AG09309 (cell line): ENCODE data around the gene OSBPL3.

Experiments
- DNase-seq: peaks from one replicate; pipeline ENCODE4 v3.0.0-alpha.2; 2010; ENCODE audit warnings: low read depth
- H3K4me3 ChIP-seq: 2 replicates; pipeline ENCODE4 v1.5.1; 2011; ENCODE audit warnings: mild to moderate bottlenecking, low read depth, low read length, moderate library complexity; ENCODE audit not compliant: control insufficient read depth
- CTCF ChIP-seq: IDR thresholded peaks from 2 replicates; pipeline ENCODE4 v1.5.1; 2011; ENCODE audit warnings: mild to moderate bottlenecking, low read depth, low read length, inconsistent platforms; ENCODE audit not compliant: insufficient read depth, control insufficient read depth; ENCODE audit errors: missing control alignments

The OSBPL3 gene

GRCh38 chr7:24842449-24843241, 137.3 kb downstream of the OSBPL3 start:
- no peak for TF ChIP-seq CTCF
- H3K4me3 ChIP-seq = no peak overlapping the region
- DNase-seq = no peak

GRCh38 chr7:24842029-24842428, 137.9 kb downstream of the OSBPL3 start:
- H3K4me3 ChIP-seq = no peak overlapping the region
- TF ChIP-seq CTCF = no peak
- DNase-seq = no peak

- TF ChIP-seq CTCF = no peak
- no peak for DNase-seq
- no peak overlapping the region for H3K4me3 ChIP-seq
Observed at GRCh38 chr7:24840563-24840962, 139.4 kb downstream of the OSBPL3 start.

- no peak overlapping the region for H3K4me3 ChIP-seq
- TF ChIP-seq CTCF = no peak
- DNase-seq = no peak
Observed at GRCh38 chr7:24836084-24836483, 143.9 kb downstream of the OSBPL3 start.

- TF ChIP-seq CTCF = no peak
- no peak overlapping the region for H3K4me3 ChIP-seq
- DNase-seq = no peak
Observed at GRCh38 chr7:24835643-24836042, 144.3 kb downstream of the OSBPL3 start.

GRCh38 chr7:24834128-24834798, 145.7 kb downstream of the OSBPL3 start:
- no peak for TF ChIP-seq CTCF
- DNase-seq = no peak
- no peak overlapping the region for H3K4me3 ChIP-seq
